ENCODE results near the gene CPPED1. TPM values are rescaled to one million over a fixed set of nuclear protein-coding genes. Genes with fewer than 3 reads are reported as not detected.
A peak's percentile ranks its signal among the peaks of the same experiment; 100 is the strongest.

The CPPED1 gene
- polyA plus RNA-seq, 3 donors: 100 to 292 (median 259) TPM

- no peak for TF ChIP-seq CTCF (IDR thresholded peaks at IDR 0.05)
- Mint-ChIP-seq H3K36me3 (peaks cover 41 to 73% of the 10 kb centered on the region in 2 donors), H3K27me3 (ENCODE audit: low read depth in 3 of 3) (no peaks in the 10 kb centered on the region), H3K9me3 (peaks cover 0 to 7% (median 6%) of the 10 kb centered on the region in 7 donors), H3K4me3 (no peak overlapping the region), H3K27ac (peak overlapping the region in 1 of 7 donors; percentile 77), H3K4me1 (peaks cover 68% of the 10 kb centered on the region)
- no peaks in the 10 kb centered on the region for H3K27me3 ChIP-seq (ENCODE audit: control insufficient read depth in 2 of 2, insufficient read depth in 2 of 2, low read length in 2 of 2)
- WGBS (ENCODE audit: insufficient coverage): no CpG with 5 or more reads among the region's 5 CpGs
- no peak for DNase-seq
- peaks cover 0 to 6% of the 10 kb centered on the region in 2 donors for H3K9me3 ChIP-seq (replicated peaks in 1 of 2; ENCODE audit: control insufficient read depth in 1 of 2, insufficient read depth in 1 of 2, low read length in 2 of 2)
- peaks cover 39 to 45% of the 10 kb centered on the region in 2 donors for H3K4me1 ChIP-seq (ENCODE audit: control insufficient read depth in 1 of 2, insufficient read depth in 2 of 2, low read length in 2 of 2)
- peaks cover 100% of the 10 kb centered on the region for H4K20me1 ChIP-seq (ENCODE audit: insufficient read depth, low read length)
- H3K4me2 ChIP-seq (replicated peaks; ENCODE audit: extremely low read depth, low read length, poor library complexity, severe bottlenecking): no peak overlapping the region
- H3K4me3 ChIP-seq (replicated peaks in 1 of 3; ENCODE audit: low read depth in 2 of 3, low read length in 3 of 3): no peak overlapping the region
- H3K36me3 ChIP-seq (replicated peaks in 1 of 2; ENCODE audit: control insufficient read depth in 1 of 2, insufficient read depth in 2 of 2, low read length in 2 of 2): peaks cover 4 to 47% of the 10 kb centered on the region in 2 donors
- intact Hi-C loops (cut with micrococcal nuclease): no loop called here
- H3K27ac ChIP-seq (ENCODE audit: low read depth in 1 of 2, low read length in 2 of 2): no peak overlapping the region
- H3K9ac ChIP-seq (ENCODE audit: insufficient read depth, low read length, poor library complexity, severe bottlenecking): no peak overlapping the region
- H2AFZ ChIP-seq (ENCODE audit: insufficient read depth, low read depth, low read length, poor library complexity, severe bottlenecking): no peak overlapping the region
- H3K79me2 ChIP-seq (ENCODE audit: insufficient read depth, low read length): peaks cover 99% of the 10 kb centered on the region
Observed at GRCh38 chr16:12796498-12796897, 7.2 kb downstream of the CPPED1 start.

- intact Hi-C loops (cut with micrococcal nuclease): no loop called here
- H3K36me3 ChIP-seq (replicated peaks in 1 of 2; ENCODE audit: control insufficient read depth in 1 of 2, insufficient read depth in 2 of 2, low read length in 2 of 2): peaks cover 4 to 59% of the 10 kb centered on the region in 2 donors
- H4K20me1 ChIP-seq (ENCODE audit: insufficient read depth, low read length): peaks cover 100% of the 10 kb centered on the region
- TF ChIP-seq CTCF (IDR thresholded peaks at IDR 0.05): no peak
- H3K27me3 Mint-ChIP-seq (ENCODE audit: low read depth in 3 of 3): no peaks in the 10 kb centered on the region
- H3K4me3 Mint-ChIP-seq: no peak overlapping the region
- DNase-seq: no peak
- peak overlapping the region in 3 of 7 donors; percentile 23 to 57 (median 30) for H3K27ac Mint-ChIP-seq
- no peak overlapping the region for H3K4me2 ChIP-seq (replicated peaks; ENCODE audit: extremely low read depth, low read length, poor library complexity, severe bottlenecking)
- H3K27ac ChIP-seq (ENCODE audit: low read depth in 1 of 2, low read length in 2 of 2): no peak overlapping the region
- no peak overlapping the region for H2AFZ ChIP-seq (ENCODE audit: insufficient read depth, low read depth, low read length, poor library complexity, severe bottlenecking)
- peaks cover 0 to 6% of the 10 kb centered on the region in 2 donors for H3K9me3 ChIP-seq (replicated peaks in 1 of 2; ENCODE audit: control insufficient read depth in 1 of 2, insufficient read depth in 1 of 2, low read length in 2 of 2)
- peaks cover 55% of the 10 kb centered on the region for H3K4me1 Mint-ChIP-seq
- H3K9me3 Mint-ChIP-seq: peaks cover 0 to 7% (median 6%) of the 10 kb centered on the region in 7 donors
- H3K36me3 Mint-ChIP-seq: peaks cover 48 to 71% of the 10 kb centered on the region in 2 donors
- no peak overlapping the region for H3K4me3 ChIP-seq (replicated peaks in 1 of 3; ENCODE audit: low read depth in 2 of 3, low read length in 3 of 3)
- WGBS (ENCODE audit: insufficient coverage): 97% methylated on average over 6 of the region's 12 CpGs
- H3K79me2 ChIP-seq (ENCODE audit: insufficient read depth, low read length): peaks cover 100% of the 10 kb centered on the region
- H3K27me3 ChIP-seq (ENCODE audit: control insufficient read depth in 2 of 2, insufficient read depth in 2 of 2, low read length in 2 of 2): no peaks in the 10 kb centered on the region
- H3K9ac ChIP-seq (ENCODE audit: insufficient read depth, low read length, poor library complexity, severe bottlenecking): no peak overlapping the region
- H3K4me1 ChIP-seq (ENCODE audit: control insufficient read depth in 1 of 2, insufficient read depth in 2 of 2, low read length in 2 of 2): peaks cover 21 to 27% of the 10 kb centered on the region in 2 donors
Observed at GRCh38 chr16:12794486-12795387, 8.9 kb downstream of the CPPED1 start.
